WTC11 (cell line): ENCODE measurements around the gene PAX9. TPM values are rescaled to one million over a fixed set of nuclear protein-coding genes. Genes with fewer than 3 reads are reported as not detected.
A peak's percentile ranks its signal among the peaks of the same experiment; 100 is the strongest.

Experiments used
- ATAC-seq: fragments of 200-7000 bp; cut with Tn5 transposase; 2 replicates; pipeline ENCODE4 v1.10.0; 2021; ENCODE audit warnings: mild to moderate bottlenecking, moderate library complexity
- CTCF ChIA-PET: fragments of 300-600 bp; sonication (Branson Sonifier 250); formaldehyde crosslinking; loops from one replicate; lab custom pipeline; 2021; ENCODE audit warnings: antibody characterized with exemption; lab: Charles Lee
- POLR2A ChIA-PET: fragments of 350-600 bp; sonication (Branson Sonifier 250); formaldehyde crosslinking; loops from one replicate; lab custom pipeline; 2021; ENCODE audit warnings: antibody characterized with exemption; lab: Charles Lee
- DNase-seq: peaks from one replicate; pipeline ENCODE4 v3.0.0; 2021; ENCODE audit warnings: low spot score
- H3K27ac Mint-ChIP-seq: 2 replicates; pipeline ENCODE4 v1.8.0; 2021; ENCODE audit warnings: mixed read lengths
- H3K27me3 Mint-ChIP-seq: 2 replicates; pipeline ENCODE4 v1.8.0; 2021; ENCODE audit warnings: low read depth, mild to moderate bottlenecking, moderate library complexity, mixed read lengths
- H3K36me3 Mint-ChIP-seq: 2 replicates; pipeline ENCODE4 v1.8.0; 2021; ENCODE audit warnings: mixed read lengths
- H3K4me1 Mint-ChIP-seq: 2 replicates; pipeline ENCODE4 v1.8.0; 2022; ENCODE audit warnings: mixed read lengths
- H3K4me3 Mint-ChIP-seq: 2 replicates; pipeline ENCODE4 v1.8.0; 2021; ENCODE audit warnings: mild to moderate bottlenecking, moderate library complexity, mixed read lengths
- H3K9me3 Mint-ChIP-seq: 2 replicates; pipeline ENCODE4 v1.8.0; 2021; ENCODE audit warnings: mixed read lengths
- CREB1 ChIP-seq: sonication (generic); formaldehyde crosslinking; IDR thresholded peaks from 2 replicates; pipeline ENCODE4 v1.8.0; 2023; ENCODE audit warnings: mild to moderate bottlenecking, missing genetic modification reagents
- EMX1 ChIP-seq: fragments of 250-450 bp; sonication (Bioruptor Pico); IDR thresholded peaks from 2 replicates; pipeline ENCODE4 v1.8.0; 2021; ENCODE audit warnings: mild to moderate bottlenecking
- FOXK1 ChIP-seq: sonication (generic); formaldehyde crosslinking; IDR thresholded peaks from 2 replicates; pipeline ENCODE4 v1.8.0; 2022; ENCODE audit warnings: mild to moderate bottlenecking, moderate library complexity, missing genetic modification reagents
- FOXP1 ChIP-seq: sonication (generic); formaldehyde crosslinking; IDR thresholded peaks from 2 replicates; pipeline ENCODE4 v1.8.0; 2022; ENCODE audit warnings: missing genetic modification reagents, mild to moderate bottlenecking, moderate library complexity, borderline replicate concordance
- GRHL2 ChIP-seq: fragments of 250-450 bp; sonication (Bioruptor Pico); IDR thresholded peaks from 2 replicates; pipeline ENCODE4 v1.8.0; 2022; ENCODE audit warnings: mild to moderate bottlenecking, moderate library complexity; ENCODE audit not compliant: insufficient replicate concordance, severe bottlenecking
- SOX15 ChIP-seq: fragments of 250-450 bp; sonication (Bioruptor Pico); IDR thresholded peaks from 2 replicates; pipeline ENCODE4 v1.9.0; 2021; ENCODE audit warnings: mild to moderate bottlenecking
- TEAD1 ChIP-seq: sonication (generic); formaldehyde crosslinking; IDR thresholded peaks from 2 replicates; pipeline ENCODE4 v1.8.0; 2022; ENCODE audit warnings: mild to moderate bottlenecking, missing genetic modification reagents
- TP53 ChIP-seq: sonication (generic); formaldehyde crosslinking; IDR thresholded peaks from 2 replicates; pipeline ENCODE4 v1.8.1; 2023; ENCODE audit warnings: mild to moderate bottlenecking, missing genetic modification reagents
- ZNF263 ChIP-seq: sonication (generic); formaldehyde crosslinking; IDR thresholded peaks from 2 replicates; pipeline ENCODE4 v1.8.1; 2022; ENCODE audit warnings: low read depth, mild to moderate bottlenecking, moderate library complexity, missing genetic modification reagents
- ZNF317 ChIP-seq: sonication (generic); formaldehyde crosslinking; IDR thresholded peaks from 2 replicates; pipeline ENCODE4 v1.8.1; 2023; ENCODE audit warnings: low read depth, mild to moderate bottlenecking, moderate library complexity, missing genetic modification reagents, borderline replicate concordance
- ZNF416 ChIP-seq: fragments of 250-450 bp; sonication (Bioruptor Pico); IDR thresholded peaks from 2 replicates; pipeline ENCODE4 v1.9.0; 2021; ENCODE audit warnings: mild to moderate bottlenecking, inconsistent platforms
- total RNA-seq: library from RNA; stranded (reverse); gene quantifications from 3 replicates; pipeline ENCODE4 v1.2.3, GENCODE V29; 2021
- TF ChIP-seq, protein P1 (sequence below): sonication (generic); formaldehyde crosslinking; IDR thresholded peaks from 2 replicates; pipeline ENCODE4 v1.8.1; 2022; ENCODE audit warnings: mild to moderate bottlenecking, missing genetic modification reagents, moderate library complexity, borderline replicate concordance
- TF ChIP-seq, protein P2 (sequence below): sonication (generic); formaldehyde crosslinking; conservative IDR thresholded peaks from 2 replicates; pipeline ENCODE4 v1.8.1; 2023; ENCODE audit warnings: mild to moderate bottlenecking, low read depth, missing genetic modification reagents, moderate library complexity
- TF ChIP-seq, protein P3 (sequence below): fragments of 250-450 bp; sonication (Bioruptor Pico); IDR thresholded peaks from 2 replicates; pipeline ENCODE4 v1.9.0; 2021; ENCODE audit warnings: mild to moderate bottlenecking
- TF ChIP-seq, protein P4 (sequence below): fragments of 250-450 bp; sonication (Bioruptor Pico); conservative IDR thresholded peaks from 2 replicates; pipeline ENCODE4 v1.9.0; 2021; ENCODE audit warnings: mild to moderate bottlenecking
- TF ChIP-seq, protein P5 (sequence below): sonication (generic); formaldehyde crosslinking; IDR thresholded peaks from 2 replicates; pipeline ENCODE4 v1.8.0; 2022; ENCODE audit warnings: mild to moderate bottlenecking, missing genetic modification reagents
- TF ChIP-seq, protein P6 (sequence below): sonication (generic); formaldehyde crosslinking; IDR thresholded peaks from 2 replicates; pipeline ENCODE4 v1.8.0; 2023; ENCODE audit warnings: missing genetic modification reagents, mild to moderate bottlenecking, borderline replicate concordance
- TF ChIP-seq, protein P7 (sequence below): sonication (generic); formaldehyde crosslinking; IDR thresholded peaks from 2 replicates; pipeline ENCODE4 v1.8.1; 2022; ENCODE audit warnings: missing genetic modification reagents, borderline replicate concordance

PAX9 gene
- total RNA-seq, 1 experiment from 2014 or later, result not detected

DNA sequence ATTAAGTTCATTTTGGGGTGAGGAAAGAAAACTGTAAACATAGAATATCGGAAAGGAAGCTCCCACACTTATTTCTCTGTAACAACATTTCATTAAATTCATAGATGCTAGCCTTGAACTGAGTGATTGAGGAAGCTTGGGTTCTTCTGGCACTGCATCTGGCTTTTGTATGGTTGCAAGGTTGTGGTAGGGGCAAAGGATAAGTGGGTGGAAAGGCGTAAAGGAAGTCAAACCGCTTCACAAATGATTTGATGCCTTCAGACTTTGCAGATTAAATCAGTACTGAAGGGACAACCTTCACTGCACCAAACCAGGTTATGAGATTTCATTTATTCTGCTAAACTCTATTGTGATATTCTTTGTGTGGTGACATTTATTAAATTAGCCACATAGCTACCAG is 28.1 kb upstream of the PAX9 start (continued):
- TF ChIP-seq, protein P1, sequence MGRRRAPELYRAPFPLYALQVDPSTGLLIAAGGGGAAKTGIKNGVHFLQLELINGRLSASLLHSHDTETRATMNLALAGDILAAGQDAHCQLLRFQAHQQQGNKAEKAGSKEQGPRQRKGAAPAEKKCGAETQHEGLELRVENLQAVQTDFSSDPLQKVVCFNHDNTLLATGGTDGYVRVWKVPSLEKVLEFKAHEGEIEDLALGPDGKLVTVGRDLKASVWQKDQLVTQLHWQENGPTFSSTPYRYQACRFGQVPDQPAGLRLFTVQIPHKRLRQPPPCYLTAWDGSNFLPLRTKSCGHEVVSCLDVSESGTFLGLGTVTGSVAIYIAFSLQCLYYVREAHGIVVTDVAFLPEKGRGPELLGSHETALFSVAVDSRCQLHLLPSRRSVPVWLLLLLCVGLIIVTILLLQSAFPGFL (CRISPR knock-in tag), result no peak
- TF ChIP-seq ZNF263 (CRISPR knock-in tag), result no peak
- TF ChIP-seq, protein P2, sequence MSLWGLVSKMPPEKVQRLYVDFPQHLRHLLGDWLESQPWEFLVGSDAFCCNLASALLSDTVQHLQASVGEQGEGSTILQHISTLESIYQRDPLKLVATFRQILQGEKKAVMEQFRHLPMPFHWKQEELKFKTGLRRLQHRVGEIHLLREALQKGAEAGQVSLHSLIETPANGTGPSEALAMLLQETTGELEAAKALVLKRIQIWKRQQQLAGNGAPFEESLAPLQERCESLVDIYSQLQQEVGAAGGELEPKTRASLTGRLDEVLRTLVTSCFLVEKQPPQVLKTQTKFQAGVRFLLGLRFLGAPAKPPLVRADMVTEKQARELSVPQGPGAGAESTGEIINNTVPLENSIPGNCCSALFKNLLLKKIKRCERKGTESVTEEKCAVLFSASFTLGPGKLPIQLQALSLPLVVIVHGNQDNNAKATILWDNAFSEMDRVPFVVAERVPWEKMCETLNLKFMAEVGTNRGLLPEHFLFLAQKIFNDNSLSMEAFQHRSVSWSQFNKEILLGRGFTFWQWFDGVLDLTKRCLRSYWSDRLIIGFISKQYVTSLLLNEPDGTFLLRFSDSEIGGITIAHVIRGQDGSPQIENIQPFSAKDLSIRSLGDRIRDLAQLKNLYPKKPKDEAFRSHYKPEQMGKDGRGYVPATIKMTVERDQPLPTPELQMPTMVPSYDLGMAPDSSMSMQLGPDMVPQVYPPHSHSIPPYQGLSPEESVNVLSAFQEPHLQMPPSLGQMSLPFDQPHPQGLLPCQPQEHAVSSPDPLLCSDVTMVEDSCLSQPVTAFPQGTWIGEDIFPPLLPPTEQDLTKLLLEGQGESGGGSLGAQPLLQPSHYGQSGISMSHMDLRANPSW (CRISPR knock-in tag), result no peak
- TF ChIP-seq EMX1, result no peak
- TF ChIP-seq, protein P3, sequence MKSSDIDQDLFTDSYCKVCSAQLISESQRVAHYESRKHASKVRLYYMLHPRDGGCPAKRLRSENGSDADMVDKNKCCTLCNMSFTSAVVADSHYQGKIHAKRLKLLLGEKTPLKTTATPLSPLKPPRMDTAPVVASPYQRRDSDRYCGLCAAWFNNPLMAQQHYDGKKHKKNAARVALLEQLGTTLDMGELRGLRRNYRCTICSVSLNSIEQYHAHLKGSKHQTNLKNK (CRISPR knock-in tag), result no peak
- TF ChIP-seq SOX15 (CRISPR knock-in tag), result no peak
- no peak for TF ChIP-seq TP53 (CRISPR knock-in tag)
- TF ChIP-seq, protein P4, sequence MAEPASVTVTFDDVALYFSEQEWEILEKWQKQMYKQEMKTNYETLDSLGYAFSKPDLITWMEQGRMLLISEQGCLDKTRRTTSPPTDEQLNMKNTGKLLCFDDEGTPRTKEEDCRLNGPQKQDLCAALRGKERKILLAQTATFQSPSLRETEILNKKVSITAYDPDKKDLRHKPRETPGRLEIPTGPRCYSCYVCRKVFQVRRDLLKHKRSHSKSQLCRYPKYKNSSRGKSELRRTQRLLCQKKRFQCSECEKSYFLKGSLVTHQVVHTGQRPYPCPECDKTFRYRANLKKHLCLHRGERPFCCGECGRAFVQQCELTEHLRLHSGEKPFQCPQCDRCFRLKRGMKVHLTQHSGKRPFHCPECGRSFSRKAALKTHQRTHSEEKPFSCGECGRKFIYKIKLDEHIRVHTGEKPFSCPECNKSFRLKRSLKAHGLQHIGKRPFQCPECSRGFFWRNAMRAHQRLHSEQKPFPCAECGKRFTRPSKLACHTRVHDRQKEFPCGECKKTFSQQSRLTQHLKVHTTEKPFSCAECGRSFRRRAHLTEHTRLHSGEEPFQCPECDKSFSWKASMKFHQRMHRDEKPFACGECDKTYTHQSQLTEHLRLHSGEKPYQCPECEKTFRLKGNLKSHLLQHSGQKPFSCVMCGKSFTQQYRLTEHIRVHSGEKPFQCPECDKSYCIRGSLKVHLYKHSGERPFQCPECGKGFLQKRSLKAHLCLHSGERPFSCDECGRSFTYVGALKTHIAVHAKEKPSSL, result no peak

DNA sequence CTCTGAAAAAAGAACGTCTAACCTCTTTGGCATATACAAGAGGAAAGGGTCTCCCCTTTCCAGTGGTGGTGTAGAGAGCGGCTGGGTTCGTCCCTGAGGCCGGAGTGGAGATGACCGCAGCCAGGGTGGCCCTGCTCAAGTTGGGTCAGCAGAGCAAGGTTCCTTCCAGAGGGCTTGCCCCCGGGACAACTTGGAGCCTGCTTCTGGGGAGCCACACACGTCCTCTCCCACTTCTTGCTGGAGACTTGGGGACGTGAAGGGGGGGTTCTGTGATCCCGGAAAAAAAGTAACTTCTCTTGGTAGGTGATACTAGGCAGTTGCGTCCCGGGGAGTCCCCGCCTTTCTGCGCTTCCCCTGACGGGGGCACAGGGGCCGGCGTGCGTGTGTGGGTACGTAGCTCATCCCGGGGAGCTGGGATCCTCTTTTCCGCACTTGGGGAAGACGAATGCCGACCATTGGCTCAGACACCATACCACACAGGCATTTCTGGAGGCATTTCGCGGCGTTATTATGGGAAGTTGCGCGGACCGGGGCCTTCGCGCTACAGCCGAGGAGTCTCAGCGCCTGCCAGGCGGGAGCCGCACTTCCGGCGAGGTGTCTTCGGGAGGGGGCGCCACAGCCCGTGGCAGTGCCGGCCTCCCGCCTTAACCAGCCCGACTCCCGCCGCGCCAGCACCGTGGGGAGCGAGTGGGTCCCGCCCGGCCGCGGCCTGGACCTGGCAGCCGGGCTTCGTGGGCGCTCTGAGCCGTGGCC is 14.8 kb upstream of the PAX9 start:
- ATAC-seq (peak; percentile 55), DNase-seq (peak; percentile 57)
- H3K27me3 Mint-ChIP-seq, result peaks cover 100% of the 10 kb centered on the region
- H3K36me3 Mint-ChIP-seq, result no peaks in the 10 kb centered on the region
- no peaks in the 10 kb centered on the region for H3K9me3 Mint-ChIP-seq
- ChIA-PET POLR2A (no interaction called here), CTCF (interaction anchor here (0.6 to 6.8 kb wide), 18 partner anchors 10 to 506 kb away, joined by 3 to 79 read pairs (median 8); no protein-coding TSS in a partner anchor)
- no peak overlapping the region for H3K27ac Mint-ChIP-seq
- peak overlapping the region; percentile 72 for H3K4me3 Mint-ChIP-seq
- H3K4me1 Mint-ChIP-seq, result peaks cover 8% of the 10 kb centered on the region
- TF ChIP-seq TEAD1, result no peak
- TF ChIP-seq GRHL2 (CRISPR knock-in tag), result no peak
- TF ChIP-seq SOX15 (CRISPR knock-in tag), result no peak
- TF ChIP-seq, protein P1 (CRISPR knock-in tag), result no peak
- TF ChIP-seq, protein P5, sequence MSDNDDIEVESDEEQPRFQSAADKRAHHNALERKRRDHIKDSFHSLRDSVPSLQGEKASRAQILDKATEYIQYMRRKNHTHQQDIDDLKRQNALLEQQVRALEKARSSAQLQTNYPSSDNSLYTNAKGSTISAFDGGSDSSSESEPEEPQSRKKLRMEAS (CRISPR knock-in tag), result peak; percentile 67; the same call in 1 of the 2 replicates
- TF ChIP-seq, protein P6, sequence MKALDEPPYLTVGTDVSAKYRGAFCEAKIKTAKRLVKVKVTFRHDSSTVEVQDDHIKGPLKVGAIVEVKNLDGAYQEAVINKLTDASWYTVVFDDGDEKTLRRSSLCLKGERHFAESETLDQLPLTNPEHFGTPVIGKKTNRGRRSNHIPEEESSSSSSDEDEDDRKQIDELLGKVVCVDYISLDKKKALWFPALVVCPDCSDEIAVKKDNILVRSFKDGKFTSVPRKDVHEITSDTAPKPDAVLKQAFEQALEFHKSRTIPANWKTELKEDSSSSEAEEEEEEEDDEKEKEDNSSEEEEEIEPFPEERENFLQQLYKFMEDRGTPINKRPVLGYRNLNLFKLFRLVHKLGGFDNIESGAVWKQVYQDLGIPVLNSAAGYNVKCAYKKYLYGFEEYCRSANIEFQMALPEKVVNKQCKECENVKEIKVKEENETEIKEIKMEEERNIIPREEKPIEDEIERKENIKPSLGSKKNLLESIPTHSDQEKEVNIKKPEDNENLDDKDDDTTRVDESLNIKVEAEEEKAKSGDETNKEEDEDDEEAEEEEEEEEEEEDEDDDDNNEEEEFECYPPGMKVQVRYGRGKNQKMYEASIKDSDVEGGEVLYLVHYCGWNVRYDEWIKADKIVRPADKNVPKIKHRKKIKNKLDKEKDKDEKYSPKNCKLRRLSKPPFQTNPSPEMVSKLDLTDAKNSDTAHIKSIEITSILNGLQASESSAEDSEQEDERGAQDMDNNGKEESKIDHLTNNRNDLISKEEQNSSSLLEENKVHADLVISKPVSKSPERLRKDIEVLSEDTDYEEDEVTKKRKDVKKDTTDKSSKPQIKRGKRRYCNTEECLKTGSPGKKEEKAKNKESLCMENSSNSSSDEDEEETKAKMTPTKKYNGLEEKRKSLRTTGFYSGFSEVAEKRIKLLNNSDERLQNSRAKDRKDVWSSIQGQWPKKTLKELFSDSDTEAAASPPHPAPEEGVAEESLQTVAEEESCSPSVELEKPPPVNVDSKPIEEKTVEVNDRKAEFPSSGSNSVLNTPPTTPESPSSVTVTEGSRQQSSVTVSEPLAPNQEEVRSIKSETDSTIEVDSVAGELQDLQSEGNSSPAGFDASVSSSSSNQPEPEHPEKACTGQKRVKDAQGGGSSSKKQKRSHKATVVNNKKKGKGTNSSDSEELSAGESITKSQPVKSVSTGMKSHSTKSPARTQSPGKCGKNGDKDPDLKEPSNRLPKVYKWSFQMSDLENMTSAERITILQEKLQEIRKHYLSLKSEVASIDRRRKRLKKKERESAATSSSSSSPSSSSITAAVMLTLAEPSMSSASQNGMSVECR (CRISPR knock-in tag), result 0 out of 2 replicates have a peak, but pooled peaks have one; percentile 70
- no peak for TF ChIP-seq FOXP1 (CRISPR knock-in tag)
- no peak for TF ChIP-seq ZNF416 (CRISPR knock-in tag)
- no peak for TF ChIP-seq ZNF317
- 0 out of 2 replicates have a peak, but pooled peaks have one; percentile 41 for TF ChIP-seq FOXK1
- no peak for TF ChIP-seq CREB1 (CRISPR knock-in tag)
- TF ChIP-seq, protein P7, sequence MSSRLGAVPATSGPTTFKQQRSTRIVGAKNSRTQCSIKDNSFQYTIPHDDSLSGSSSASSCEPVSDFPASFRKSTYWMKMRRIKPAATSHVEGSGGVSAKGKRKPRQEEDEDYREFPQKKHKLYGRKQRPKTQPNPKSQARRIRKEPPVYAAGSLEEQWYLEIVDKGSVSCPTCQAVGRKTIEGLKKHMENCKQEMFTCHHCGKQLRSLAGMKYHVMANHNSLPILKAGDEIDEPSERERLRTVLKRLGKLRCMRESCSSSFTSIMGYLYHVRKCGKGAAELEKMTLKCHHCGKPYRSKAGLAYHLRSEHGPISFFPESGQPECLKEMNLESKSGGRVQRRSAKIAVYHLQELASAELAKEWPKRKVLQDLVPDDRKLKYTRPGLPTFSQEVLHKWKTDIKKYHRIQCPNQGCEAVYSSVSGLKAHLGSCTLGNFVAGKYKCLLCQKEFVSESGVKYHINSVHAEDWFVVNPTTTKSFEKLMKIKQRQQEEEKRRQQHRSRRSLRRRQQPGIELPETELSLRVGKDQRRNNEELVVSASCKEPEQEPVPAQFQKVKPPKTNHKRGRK, result no peak
